ENCODE results near the gene INCA1.
"Not testable (repeated sequence)": the region's sequence is repeated elsewhere in the genome, so short reads cannot be mapped to it uniquely, and the experiment has no call there.

INCA1 gene, protein sequence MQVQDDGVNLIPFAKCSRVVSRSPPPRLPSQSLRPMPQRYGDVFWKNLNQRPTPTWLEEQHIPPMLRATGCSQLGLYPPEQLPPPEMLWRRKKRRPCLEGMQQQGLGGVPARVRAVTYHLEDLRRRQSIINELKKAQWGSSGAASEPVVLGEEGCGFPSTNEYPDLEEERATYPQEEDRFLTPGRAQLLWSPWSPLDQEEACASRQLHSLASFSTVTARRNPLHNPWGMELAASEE

DNA sequence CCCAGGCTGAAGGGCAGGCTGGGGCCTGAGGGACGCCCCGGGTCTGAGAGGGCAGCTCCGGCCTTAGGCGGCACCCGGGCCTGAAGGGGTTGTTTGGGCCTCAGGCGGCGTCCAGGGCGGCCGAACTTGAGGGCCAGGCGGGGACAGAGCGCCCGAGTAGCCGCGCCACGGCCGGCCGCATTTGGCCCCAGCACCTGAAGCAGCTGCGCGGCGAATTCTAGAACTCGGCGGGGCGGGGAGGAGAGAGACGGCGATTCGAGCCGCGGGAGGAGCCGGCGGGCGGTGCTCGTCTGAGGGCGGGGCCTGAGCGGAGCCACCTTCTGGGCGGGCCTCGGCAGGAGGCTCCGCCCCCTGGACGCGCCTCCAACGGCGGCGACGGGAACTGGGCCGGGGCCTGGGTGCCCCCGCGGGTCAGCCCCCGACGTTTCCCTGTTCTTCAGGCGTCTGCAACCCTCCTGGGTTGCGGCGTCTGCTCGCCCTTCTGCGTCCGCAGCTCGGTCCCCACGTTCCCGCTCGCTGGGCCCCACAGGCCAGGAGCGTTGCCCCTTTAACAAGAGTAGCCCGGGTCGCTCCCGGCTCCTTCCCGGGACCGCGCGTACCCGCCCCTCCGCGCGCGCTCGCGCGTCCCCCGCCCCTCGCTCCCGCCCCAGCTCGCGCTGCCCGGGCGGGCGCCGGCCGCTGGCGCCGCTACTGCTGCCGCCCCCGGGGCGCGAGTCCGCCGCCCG, at the start of gene INCA1, which contains the start of gene KIF1C:
Gene INCA1, minus strand, starts transcription at position 221 of the 725 bp plus-strand sequence. CDS start 3,085 bp downstream, outside the sequence.
Gene KIF1C, plus strand, starts transcription at position 649 of the 725 bp plus-strand sequence. CDS start 2,297 bp downstream, outside the sequence.
- Mint-ChIP-seq H3K4me3 (peak within 1 kb of the TSS; percentile 89), H3K27ac (peak within 1 kb of the TSS; percentile 36), H3K36me3 (peaks cover 26% of the 10 kb centered on the region), H3K4me1 (peaks cover 43% of the 10 kb centered on the region), H3K9me3 (no peaks in the 10 kb centered on the region)
- DNase-seq (ENCODE audit: low spot score in 2 of 2) (peak; percentile 91 to 96), ATAC-seq (peak; percentile 93)

DNA sequence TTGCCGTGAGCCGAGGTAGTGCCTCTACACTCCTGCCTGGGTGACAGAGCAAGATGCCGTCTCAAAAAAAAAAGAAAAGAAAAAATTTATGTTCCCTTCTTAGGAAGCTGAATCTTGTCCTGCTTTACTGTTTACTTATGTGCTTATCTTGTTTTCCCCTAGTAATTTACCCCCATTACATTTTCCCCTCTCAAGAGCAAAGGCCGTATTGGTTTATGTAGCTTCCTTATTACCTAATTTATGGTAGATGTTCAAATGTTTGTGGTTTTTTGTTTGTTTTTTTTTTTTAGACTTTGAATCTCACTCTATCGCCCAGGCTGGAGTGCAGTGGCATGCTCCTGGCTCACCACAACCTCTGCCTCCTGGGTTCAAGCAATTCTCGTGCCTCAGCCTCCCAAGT, 48.2 kb upstream of the INCA1 start:
- Mint-ChIP-seq H3K27ac (peak overlapping the region; percentile 60), H3K4me3 (no peak overlapping the region), H3K36me3 (no peaks in the 10 kb centered on the region), H3K4me1 (peaks cover 50% of the 10 kb centered on the region), H3K9me3 (no peaks in the 10 kb centered on the region)
- DNase-seq (ENCODE audit: low spot score in 2 of 2) (no peak), ATAC-seq (no peak)

DNA sequence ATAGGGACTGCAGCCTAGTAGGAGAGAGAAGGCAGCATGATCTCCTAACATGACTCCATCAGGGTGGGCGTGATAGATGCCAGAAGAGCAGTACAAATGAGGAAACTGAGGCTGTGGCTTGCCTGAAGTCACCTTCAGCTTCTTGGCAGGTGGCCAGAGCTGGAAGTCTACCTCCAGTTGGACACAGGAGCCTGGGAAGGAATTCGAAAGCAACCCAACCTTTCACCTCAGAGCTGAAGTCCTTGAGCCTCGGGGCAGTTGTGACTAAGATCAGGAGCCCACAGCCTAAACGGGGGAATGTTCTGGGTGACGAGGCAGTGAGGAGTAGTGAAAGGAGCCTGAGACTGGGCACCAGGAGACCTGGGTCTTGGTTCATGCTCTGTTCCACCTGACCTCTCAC, 47.3 kb upstream of the INCA1 start:
- H3K9me3 Mint-ChIP-seq: no peaks in the 10 kb centered on the region
- DNase-seq (ENCODE audit: low spot score in 2 of 2) (no peak), ATAC-seq (no peak)
- H3K4me1 Mint-ChIP-seq: peaks cover 45% of the 10 kb centered on the region
- H3K36me3 Mint-ChIP-seq: no peaks in the 10 kb centered on the region
- H3K27ac Mint-ChIP-seq: no peak overlapping the region
- no peak overlapping the region for H3K4me3 Mint-ChIP-seq

DNA sequence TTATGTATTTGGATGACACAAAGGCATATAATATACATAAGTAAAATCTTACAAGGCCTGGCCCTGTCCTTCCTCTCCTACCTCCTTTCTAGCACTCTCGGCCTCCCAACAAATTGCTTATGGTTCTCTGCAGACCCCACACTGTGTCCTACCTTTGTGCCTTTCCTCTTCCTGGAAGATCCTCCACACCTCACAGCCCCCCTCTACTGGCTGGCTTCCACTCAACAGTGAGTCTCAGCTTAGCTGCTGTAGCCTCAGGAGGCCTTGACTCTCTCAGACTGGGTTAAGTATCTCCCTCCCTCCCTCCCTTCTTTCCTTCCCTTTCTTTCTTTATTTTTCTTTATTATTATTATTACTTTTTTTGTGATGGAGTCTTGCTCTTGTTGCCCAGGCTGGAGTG, 46.2 kb upstream of the INCA1 start:
- ATAC-seq: no peak
- Mint-ChIP-seq H3K4me3 (no peak overlapping the region), H3K36me3 (no peaks in the 10 kb centered on the region), H3K27ac (peak overlapping the region; percentile 88), H3K9me3 (no peaks in the 10 kb centered on the region), H3K4me1 (peaks cover 38% of the 10 kb centered on the region)
- DNase-seq (ENCODE audit: low spot score in 2 of 2): no peak

DNA sequence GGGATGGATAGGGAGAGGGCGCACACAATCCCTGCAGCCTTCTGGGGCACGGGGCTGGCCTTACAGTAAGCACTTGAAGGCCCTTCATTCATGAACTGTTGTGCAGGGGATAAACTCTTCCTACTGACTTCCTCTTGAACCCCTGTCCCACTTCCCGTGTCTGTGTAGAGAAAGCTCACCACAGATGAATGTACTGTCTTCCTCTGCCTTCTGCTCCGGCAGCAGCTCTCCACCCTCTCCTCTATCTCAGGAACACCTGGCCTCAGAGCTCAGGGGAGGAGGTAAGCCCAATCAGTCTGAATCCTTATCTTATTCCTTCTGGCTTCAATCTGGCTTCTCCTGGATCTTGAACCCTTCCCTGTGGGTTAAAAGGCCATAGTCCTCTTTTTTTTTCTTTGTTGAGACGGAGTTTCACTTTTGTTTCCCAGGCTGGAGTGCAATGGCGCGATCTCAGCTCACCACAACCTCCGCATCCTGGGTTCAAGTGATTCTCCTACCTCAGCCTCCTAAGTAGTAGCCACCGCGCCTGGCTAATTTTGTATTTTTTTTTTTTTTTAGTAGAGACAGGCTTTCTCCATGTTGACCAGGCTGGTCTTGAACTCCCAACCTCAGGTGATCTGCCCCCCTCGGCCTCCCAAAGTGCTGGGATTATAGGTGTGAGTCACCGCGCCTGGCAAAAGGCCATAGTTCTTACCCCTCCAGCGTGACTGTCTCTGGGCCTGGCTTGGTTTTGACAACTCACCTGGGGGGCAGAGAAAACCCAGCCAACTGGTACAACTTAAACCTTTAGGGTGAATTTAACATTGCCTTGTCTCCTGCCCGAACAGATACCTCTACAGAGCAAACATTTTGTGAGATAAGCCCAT, 45.1 kb upstream of the INCA1 start:
- ATAC-seq (peak; percentile 63), DNase-seq (ENCODE audit: low spot score in 2 of 2) (peak in 1 of 2 donors; percentile 67)
- Mint-ChIP-seq H3K4me3 (peak overlapping the region; percentile 64), H3K27ac (peak overlapping the region; percentile 88), H3K9me3 (no peaks in the 10 kb centered on the region), H3K4me1 (peaks cover 27% of the 10 kb centered on the region), H3K36me3 (no peaks in the 10 kb centered on the region)

DNA sequence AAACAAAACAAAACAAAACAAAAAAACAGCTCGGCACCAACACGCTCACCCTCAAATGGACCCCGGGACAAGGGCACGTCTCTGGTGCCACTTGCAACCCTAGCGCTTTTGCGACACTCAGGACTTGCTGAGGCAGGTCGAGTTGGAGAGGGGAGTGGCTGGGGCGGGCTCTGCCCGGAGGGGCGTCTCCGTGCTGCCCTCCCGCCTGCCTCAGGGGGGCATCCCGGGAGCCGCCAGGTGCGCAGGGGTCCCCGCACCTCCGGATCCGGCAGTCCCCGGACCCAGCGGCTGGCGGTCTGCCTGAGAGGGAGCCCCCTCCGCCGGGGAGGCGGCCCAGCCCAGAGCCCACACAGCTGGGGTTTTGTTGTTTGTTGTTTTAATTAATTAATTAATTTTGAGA, 38.0 kb upstream of the INCA1 start, which contains the start of gene SLC52A1:
Gene SLC52A1, minus strand, starts transcription at position 112 of the 400 bp plus-strand sequence. CDS start 820 bp downstream, outside the sequence.
- DNase-seq (ENCODE audit: low spot score in 2 of 2) (no peak), ATAC-seq (no peak)
- no peak within 1 kb of the TSS for H3K27ac Mint-ChIP-seq
- no peaks in the 10 kb centered on the region for H3K36me3 Mint-ChIP-seq
- H3K4me3 Mint-ChIP-seq: peak within 1 kb of the TSS; percentile 14
- H3K9me3 Mint-ChIP-seq: no peaks in the 10 kb centered on the region
- H3K4me1 Mint-ChIP-seq: peaks cover 28% of the 10 kb centered on the region

DNA sequence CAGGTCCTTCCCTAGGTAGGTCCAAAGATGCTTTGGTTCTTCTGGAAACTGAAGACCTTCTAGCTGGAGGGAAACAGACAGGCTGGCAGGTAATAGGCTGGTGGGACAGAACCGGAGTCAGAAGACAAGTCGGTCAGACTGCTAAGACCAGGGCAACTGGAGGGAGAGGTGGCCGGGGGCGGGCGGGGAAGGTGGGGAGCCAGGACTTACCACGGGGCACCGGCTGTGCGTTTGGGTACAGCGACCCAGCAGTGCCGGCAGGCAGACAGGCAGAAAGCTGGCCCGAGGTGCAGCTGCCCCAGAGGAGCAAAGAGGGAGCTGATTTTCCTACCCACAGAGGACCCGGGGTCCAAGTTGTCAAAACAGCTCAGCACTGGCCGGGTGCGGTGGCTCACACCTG, 37.3 kb upstream of the INCA1 start:
- Mint-ChIP-seq H3K9me3 (no peaks in the 10 kb centered on the region), H3K27ac (no peak overlapping the region), H3K36me3 (no peaks in the 10 kb centered on the region), H3K4me3 (peak overlapping the region; percentile 14), H3K4me1 (peaks cover 28% of the 10 kb centered on the region)
- no peak for ATAC-seq
- no peak for DNase-seq (ENCODE audit: low spot score in 2 of 2)

DNA sequence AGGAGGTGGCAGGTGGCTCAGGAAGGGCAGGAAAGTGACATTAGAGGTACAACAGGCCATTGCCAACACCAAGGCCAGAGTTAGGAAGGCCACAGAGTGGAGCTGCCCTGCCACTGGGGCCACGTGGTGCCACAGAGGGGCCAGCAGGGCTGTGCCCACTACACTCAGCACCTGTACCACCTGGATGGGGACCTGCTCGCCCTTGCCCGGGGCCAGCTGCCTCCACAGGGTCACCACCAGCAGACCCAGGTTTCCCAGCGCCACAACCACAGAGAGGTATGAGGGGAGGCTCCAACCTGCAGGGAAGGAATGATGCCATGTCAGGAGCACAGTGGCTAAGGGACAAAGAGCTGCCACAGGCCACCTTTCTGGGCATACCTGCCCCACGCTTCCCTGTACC, 36.7 kb upstream of the INCA1 start:
- peaks cover 28% of the 10 kb centered on the region for H3K4me1 Mint-ChIP-seq
- no peak overlapping the region for H3K4me3 Mint-ChIP-seq
- H3K36me3 Mint-ChIP-seq: no peaks in the 10 kb centered on the region
- DNase-seq (ENCODE audit: low spot score in 2 of 2) (no peak), ATAC-seq (no peak)
- no peak overlapping the region for H3K27ac Mint-ChIP-seq
- H3K9me3 Mint-ChIP-seq: no peaks in the 10 kb centered on the region

DNA sequence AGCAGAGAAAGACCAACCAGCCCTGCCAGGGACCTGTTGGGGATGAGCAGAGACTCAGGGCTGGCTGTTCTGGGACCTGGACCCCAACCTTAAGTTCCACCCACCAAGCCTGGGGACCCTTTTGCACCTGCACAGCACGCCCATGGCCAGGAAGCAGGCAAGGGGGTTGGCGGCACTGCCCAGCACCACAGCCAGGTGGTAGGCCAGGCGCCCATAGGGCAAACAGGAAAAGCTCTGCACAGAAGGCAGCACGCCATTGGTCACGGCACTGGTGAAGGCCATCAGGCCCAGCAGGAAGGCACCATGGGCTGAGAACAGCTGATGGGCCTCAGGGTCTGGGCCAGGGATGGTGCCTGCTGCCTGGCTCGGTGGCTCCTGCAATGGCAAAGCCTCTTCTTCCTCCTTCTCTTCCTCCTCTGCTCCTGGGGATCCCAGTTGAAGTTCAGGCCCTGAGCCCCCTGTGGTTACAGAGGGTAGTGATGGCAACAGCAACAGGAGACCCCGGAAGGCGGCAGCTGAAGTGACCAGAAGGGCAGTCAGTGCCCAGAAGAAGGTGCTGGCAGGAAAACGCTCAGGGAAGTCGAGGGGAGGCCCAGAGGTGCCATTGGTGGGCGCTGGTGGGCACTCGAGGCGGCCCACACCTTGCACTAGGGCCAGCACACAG, 36.2 kb upstream of the INCA1 start:
- Mint-ChIP-seq H3K9me3 (no peaks in the 10 kb centered on the region), H3K27ac (no peak overlapping the region), H3K4me3 (no peak overlapping the region), H3K4me1 (peaks cover 28% of the 10 kb centered on the region), H3K36me3 (no peaks in the 10 kb centered on the region)
- DNase-seq (ENCODE audit: low spot score in 2 of 2): no peak
- ATAC-seq: no peak

DNA sequence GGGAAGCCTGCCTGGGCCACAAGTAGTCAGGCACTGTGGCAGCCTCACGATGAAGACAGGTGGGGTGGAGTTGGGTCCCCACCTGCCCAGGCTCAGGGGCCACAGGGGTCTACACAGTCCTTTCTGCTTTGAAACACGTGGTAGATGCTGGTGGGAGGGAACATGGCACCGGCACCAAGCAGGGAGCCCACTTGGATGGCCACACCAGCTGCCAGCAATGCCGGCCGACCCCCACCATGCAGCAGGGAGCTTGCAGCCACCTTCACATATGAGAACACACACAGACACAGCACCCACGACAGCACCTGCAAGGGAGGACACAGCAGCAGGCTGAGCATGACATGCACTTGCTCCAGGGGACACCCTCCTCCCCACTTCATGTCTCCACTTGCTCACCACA, 35.5 kb upstream of the INCA1 start:
- Mint-ChIP-seq H3K36me3 (no peaks in the 10 kb centered on the region), H3K27ac (no peak overlapping the region), H3K4me3 (no peak overlapping the region), H3K4me1 (peaks cover 28% of the 10 kb centered on the region), H3K9me3 (no peaks in the 10 kb centered on the region)
- ATAC-seq: no peak
- no peak for DNase-seq (ENCODE audit: low spot score in 2 of 2)

DNA sequence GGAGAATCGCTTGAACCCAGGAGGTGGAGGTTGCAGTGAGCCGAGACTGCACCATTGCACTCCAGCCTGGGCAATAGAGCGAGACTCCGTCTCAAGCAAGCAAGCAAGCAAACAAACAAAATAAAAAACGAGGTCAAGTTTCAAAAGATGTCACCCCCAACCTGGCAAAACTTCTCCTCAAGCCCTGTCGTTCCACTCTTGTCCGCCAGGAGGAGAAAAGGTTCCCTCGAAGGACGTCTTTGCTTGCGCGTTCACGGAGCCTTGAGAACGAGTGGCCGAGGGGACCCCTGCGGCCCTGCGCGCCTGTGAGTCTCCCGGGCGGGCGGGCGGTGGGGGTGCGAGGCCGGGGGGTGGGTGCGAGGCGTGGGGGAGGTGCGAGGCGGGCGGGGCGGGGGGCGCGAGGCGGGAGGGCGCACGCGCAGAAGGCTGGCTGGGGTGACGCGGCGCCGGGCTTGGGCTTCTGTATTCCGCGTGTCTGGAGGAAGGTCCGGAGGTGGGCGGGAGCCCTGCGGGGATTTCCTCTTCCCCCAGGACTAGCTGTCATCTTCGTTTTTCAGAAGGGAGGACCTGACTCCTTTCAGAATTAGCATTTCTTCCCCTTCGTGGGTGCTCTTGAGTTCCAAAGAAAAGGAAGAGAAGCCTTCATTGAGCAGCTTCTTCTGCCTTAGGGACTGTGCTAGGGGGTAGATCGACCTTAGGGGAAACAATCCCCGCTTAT, 34.2 kb upstream of the INCA1 start:
- Mint-ChIP-seq H3K36me3 (no peaks in the 10 kb centered on the region), H3K9me3 (no peaks in the 10 kb centered on the region), H3K27ac (peak overlapping the region; percentile 87), H3K4me3 (peak overlapping the region; percentile 65), H3K4me1 (peaks cover 28% of the 10 kb centered on the region)
- ATAC-seq (peak; percentile 89), DNase-seq (ENCODE audit: low spot score in 2 of 2) (peak; percentile 80 to 94)

DNA sequence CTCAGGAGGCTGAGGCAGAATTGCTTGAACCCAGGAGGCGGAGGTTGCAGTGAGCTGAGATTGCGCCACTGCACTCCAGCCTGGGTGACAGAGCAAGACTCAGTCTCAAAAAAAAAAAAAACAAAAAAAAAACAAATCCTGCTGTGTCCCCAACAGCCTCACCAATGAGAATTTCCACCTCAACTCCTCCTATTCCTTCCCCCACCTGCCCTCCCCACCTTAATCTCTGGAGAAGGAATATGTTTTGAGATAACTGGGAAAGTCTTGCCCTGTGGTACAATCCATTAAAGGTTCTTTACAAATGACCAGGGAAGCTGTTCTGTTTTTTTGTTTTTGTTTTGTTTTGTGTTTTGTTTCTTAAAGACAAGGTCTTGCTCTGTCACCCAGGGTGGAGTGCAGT, 32.8 kb upstream of the INCA1 start:
- not testable (repeated sequence) for ATAC-seq; H3K9me3 Mint-ChIP-seq; H3K36me3 Mint-ChIP-seq; H3K27ac Mint-ChIP-seq; DNase-seq (ENCODE audit: low spot score in 2 of 2); H3K4me3 Mint-ChIP-seq
- peaks cover 28% of the 10 kb centered on the region for H3K4me1 Mint-ChIP-seq

DNA sequence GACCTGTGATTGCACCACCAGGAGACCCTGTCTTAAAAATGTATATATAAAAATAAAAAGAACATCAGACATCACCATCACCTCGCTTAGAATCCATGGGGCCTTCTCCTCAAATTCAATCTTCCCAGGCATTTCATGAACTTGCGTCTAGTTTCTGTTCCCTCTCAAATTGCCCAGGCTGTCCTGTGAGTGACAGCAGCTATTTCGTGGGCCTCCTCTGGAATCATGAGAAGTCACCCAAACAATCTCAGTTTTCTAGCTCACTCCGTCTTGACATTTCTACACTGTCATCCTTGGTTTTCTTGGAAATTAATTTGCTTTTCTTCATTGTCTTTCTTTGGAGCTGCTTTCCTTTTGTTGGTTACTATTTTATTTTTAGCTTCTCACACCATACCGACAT, 30.6 kb upstream of the INCA1 start:
- H3K4me3 Mint-ChIP-seq: no peak overlapping the region
- ATAC-seq (no peak), DNase-seq (ENCODE audit: low spot score in 2 of 2) (no peak)
- no peak overlapping the region for H3K27ac Mint-ChIP-seq
- H3K36me3 Mint-ChIP-seq: peaks cover 14% of the 10 kb centered on the region
- H3K9me3 Mint-ChIP-seq: no peaks in the 10 kb centered on the region
- peaks cover 18% of the 10 kb centered on the region for H3K4me1 Mint-ChIP-seq

DNA sequence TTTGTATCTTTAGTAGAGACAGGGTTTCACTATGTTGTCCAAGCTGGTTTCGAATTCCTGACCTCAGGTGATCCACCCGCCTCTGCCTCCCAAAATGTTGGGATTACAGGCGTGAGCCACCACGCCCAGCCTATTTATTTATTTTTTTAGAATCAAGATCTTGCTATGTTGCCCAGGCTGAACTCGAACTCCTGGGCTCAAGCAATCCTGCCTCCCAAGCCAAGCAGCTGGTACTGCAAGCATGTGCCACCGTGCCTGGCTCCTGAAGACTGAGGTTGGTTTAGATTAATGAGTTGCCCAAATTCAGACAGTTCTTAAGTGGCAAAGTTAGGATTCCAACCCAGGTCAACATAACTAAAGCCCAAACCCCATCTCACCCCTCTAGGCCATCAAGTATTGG, 30.0 kb upstream of the INCA1 start:
- H3K9me3 Mint-ChIP-seq: no peaks in the 10 kb centered on the region
- H3K27ac Mint-ChIP-seq: no peak overlapping the region
- ATAC-seq: no peak
- no peak for DNase-seq (ENCODE audit: low spot score in 2 of 2)
- peaks cover 18% of the 10 kb centered on the region for H3K36me3 Mint-ChIP-seq
- peaks cover 18% of the 10 kb centered on the region for H3K4me1 Mint-ChIP-seq
- H3K4me3 Mint-ChIP-seq: no peak overlapping the region

All from stimulated activated effector memory CD8-positive, alpha-beta T cell treated with anti-CD3 and anti-CD28 coated beads, Interleukin-12 subunit alpha, Interleukin-12 subunit beta, amount 100 ng/mL, for 72 hours (primary cell).